ENCODE measurements around the gene TXNDC11.

TXNDC11 gene

GRCh38 chr16:11650641-11651591 lies 91.7 kb downstream of the TXNDC11 start:
- no peak for DNase-seq

- DNase-seq: no peak
Measured at GRCh38 chr16:11649276-11649675, 93.4 kb downstream of the TXNDC11 start.

GRCh38 chr16:11642765-11643116 lies 99.9 kb downstream of the TXNDC11 start:
- no peak for DNase-seq

GRCh38 chr16:11640987-11641817 lies 101.5 kb downstream of the TXNDC11 start:
- DNase-seq: peak; percentile 52

- DNase-seq: peak; percentile 70
Measured at GRCh38 chr16:11639925-11640899, 102.4 kb downstream of the TXNDC11 start.

- no peak for DNase-seq
Measured at GRCh38 chr16:11639008-11639562, 103.6 kb downstream of the TXNDC11 start.

GRCh38 chr16:11638140-11638539 lies 104.5 kb downstream of the TXNDC11 start:
- DNase-seq: no peak

GRCh38 chr16:11637320-11637719 lies 105.3 kb downstream of the TXNDC11 start:
- no peak for DNase-seq

- DNase-seq: no peak
Measured at GRCh38 chr16:11636172-11636721, 106.4 kb downstream of the TXNDC11 start.

GRCh38 chr16:11635679-11636171 lies 106.9 kb downstream of the TXNDC11 start:
- DNase-seq: no peak

- no peak for DNase-seq
Measured at GRCh38 chr16:11635113-11635652, 107.5 kb downstream of the TXNDC11 start.

GRCh38 chr16:11634312-11634711 lies 108.3 kb downstream of the TXNDC11 start:
- no peak for DNase-seq

- DNase-seq: no peak
Measured at GRCh38 chr16:11633113-11633512, 109.5 kb downstream of the TXNDC11 start.

- DNase-seq: no peak
Measured at GRCh38 chr16:11632455-11632939, 110.2 kb downstream of the TXNDC11 start.

GRCh38 chr16:11631214-11631613 lies 111.4 kb downstream of the TXNDC11 start:
- no peak for DNase-seq

- DNase-seq: no peak
Measured at GRCh38 chr16:11630768-11631056, 111.9 kb downstream of the TXNDC11 start.

GRCh38 chr16:11630046-11630767 lies 112.5 kb downstream of the TXNDC11 start:
- DNase-seq: no peak
